CD14-positive monocyte (primary cell): ENCODE data around the gene USB1. TPM values are rescaled to one million over a fixed set of nuclear protein-coding genes. Genes with fewer than 3 reads are reported as not detected.

Experiments
- DNase-seq, 3 donors: peaks; one replicate each; pipeline ENCODE4 v3.0.0-alpha.2; 2011 to 2022
- H2AFZ ChIP-seq: 2 replicates; pipeline ENCODE4 v1.6.0; 2012; ENCODE audit warnings: mild to moderate bottlenecking, low read depth, low read length, inconsistent platforms; ENCODE audit not compliant: insufficient read depth, poor library complexity, severe bottlenecking
- H3K27ac ChIP-seq, 2 donors: 1 replicate in 1 of 2; 2 replicates in 1 of 2; pipeline ENCODE4 v1.5.1; 2012 to 2013; ENCODE audit warnings: low read length in 2 of 2, control low read depth in 1 of 2, inconsistent platforms in 1 of 2, low read depth in 1 of 2, mild to moderate bottlenecking in 1 of 2
- H3K27me3 ChIP-seq, 2 donors: one replicate each; pipeline versions ENCODE4 v1.6.0 to v1.6.1; 2011 to 2013; ENCODE audit warnings: low read length in 2 of 2; ENCODE audit not compliant: control insufficient read depth in 2 of 2, insufficient read depth in 2 of 2
- H3K36me3 ChIP-seq, 2 donors: replicated peaks in 1 of 2; 1 replicate in 1 of 2; 2 replicates in 1 of 2; pipeline versions ENCODE4 v1.5.1 to v1.6.1; 2012 to 2013; ENCODE audit warnings: low read length in 2 of 2, control low read depth in 1 of 2, inconsistent platforms in 1 of 2, mild to moderate bottlenecking in 1 of 2; ENCODE audit not compliant: insufficient read depth in 2 of 2, control insufficient read depth in 1 of 2
- H3K4me1 ChIP-seq, 2 donors: 1 replicate in 1 of 2; 2 replicates in 1 of 2; pipeline versions ENCODE4 v1.5.1 to v1.6.1; 2012 to 2013; ENCODE audit warnings: low read length in 2 of 2, control low read depth in 1 of 2, inconsistent platforms in 1 of 2, mild to moderate bottlenecking in 1 of 2, moderate library complexity in 1 of 2; ENCODE audit not compliant: insufficient read depth in 2 of 2, control insufficient read depth in 1 of 2
- H3K4me2 ChIP-seq: replicated peaks from 2 replicates; pipeline ENCODE3; 2012; ENCODE audit warnings: low read length, moderate library complexity, mild to moderate bottlenecking; ENCODE audit not compliant: poor library complexity, severe bottlenecking; ENCODE audit errors: extremely low read depth
- H3K4me3 ChIP-seq, 3 experiments: fragments of 200-600 bp in 1 of 3; sonication (generic) in 1 of 3; replicated peaks in 1 of 3; 1 replicate in 2 of 3; 2 replicates in 1 of 3; pipeline ENCODE4 v1.5.1; 2011 to 2013; ENCODE audit warnings: low read length in 3 of 3, mild to moderate bottlenecking in 3 of 3, control low read depth in 2 of 3, low read depth in 2 of 3, inconsistent platforms in 1 of 3, moderate library complexity in 1 of 3
- H3K79me2 ChIP-seq: 2 replicates; pipeline ENCODE4 v1.6.0; 2012; ENCODE audit warnings: mild to moderate bottlenecking, control low read depth, inconsistent platforms, low read length, moderate library complexity; ENCODE audit not compliant: insufficient read depth
- H3K9ac ChIP-seq: 2 replicates; pipeline ENCODE4 v1.6.0; 2017; ENCODE audit warnings: low read length, mild to moderate bottlenecking; ENCODE audit not compliant: insufficient read depth, poor library complexity, severe bottlenecking
- H3K9me3 ChIP-seq, 2 donors: replicated peaks in 1 of 2; 1 replicate in 1 of 2; 2 replicates in 1 of 2; pipeline versions ENCODE4 v1.5.1 to v1.6.1; 2012 to 2013; ENCODE audit warnings: low read length in 2 of 2, control low read depth in 1 of 2; ENCODE audit not compliant: control insufficient read depth in 1 of 2, insufficient read depth in 1 of 2
- H4K20me1 ChIP-seq: 2 replicates; pipeline ENCODE4 v1.6.0; 2012; ENCODE audit warnings: mild to moderate bottlenecking, low read length, control low read depth, moderate library complexity; ENCODE audit not compliant: insufficient read depth
- H3K27ac Mint-ChIP-seq, 7 donors: one replicate each; pipeline ENCODE4 v1.8.0; 2020; ENCODE audit warnings: mild to moderate bottlenecking in 7 of 7, mixed read lengths in 7 of 7, moderate library complexity in 6 of 7, inconsistent platforms in 2 of 7
- H3K27me3 Mint-ChIP-seq, 3 donors: one replicate each; pipeline ENCODE4 v1.8.0; 2021 to 2022; ENCODE audit warnings: low read depth in 3 of 3, mild to moderate bottlenecking in 3 of 3, mixed read lengths in 3 of 3, moderate library complexity in 3 of 3, inconsistent platforms in 1 of 3
- H3K36me3 Mint-ChIP-seq, 2 donors: one replicate each; pipeline ENCODE4 v1.8.0; 2020; ENCODE audit warnings: mixed read lengths in 2 of 2, inconsistent platforms in 1 of 2, mild to moderate bottlenecking in 1 of 2
- H3K4me1 Mint-ChIP-seq: one replicate; pipeline ENCODE4 v1.8.0; 2020; ENCODE audit warnings: mild to moderate bottlenecking, mixed read lengths
- H3K4me3 Mint-ChIP-seq, 2 donors: one replicate each; pipeline ENCODE4 v1.8.0; 2020; ENCODE audit warnings: mild to moderate bottlenecking in 2 of 2, mixed read lengths in 2 of 2, moderate library complexity in 1 of 2
- H3K9me3 Mint-ChIP-seq, 7 donors: one replicate each; pipeline ENCODE4 v1.8.0; 2020 to 2022; ENCODE audit warnings: mixed read lengths in 7 of 7, mild to moderate bottlenecking in 6 of 7, moderate library complexity in 6 of 7, inconsistent platforms in 2 of 7
- CTCF ChIP-seq: fragments of 200-600 bp; IDR thresholded peaks from one replicate; pipeline ENCODE4 v1.8.0; 2022; ENCODE audit warnings: antibody characterized with exemption, mild to moderate bottlenecking
- WGBS: methylation state at CpG from one replicate; pipeline ENCODE4 v1.1.5; 2013; ENCODE audit warnings: missing lambda C conversion rate; ENCODE audit not compliant: insufficient coverage; 5-methylcytosine and 5-hydroxymethylcytosine counted together
- intact Hi-C, 2 donors: fragments of 100-400 bp; cut with micrococcal nuclease; formaldehyde crosslinking; loops; one replicate each; pipeline versions ENCODE4 v1.15.0 to v1.15.1; 2023
- polyA plus RNA-seq, 3 donors: library from polyadenylated mRNA; depleted of rRNA in 1 of 3; unstranded in 2 of 3; stranded (reverse) in 1 of 3; fragments of 300-500 nt in 2 of 3; fragments of >200 nt in 1 of 3; fragmentation: Illumina TruSeq in 2 of 3; gene quantifications; 1 replicate in 2 of 3; 2 replicates in 1 of 3; pipeline ENCODE4 v1.2.3, GENCODE V29; 2012 to 2021

USB1 gene
- polyA plus RNA-seq, 3 donors = 25.7 to 55.7 (median 44.4) TPM

- H3K4me3 ChIP-seq = no peak overlapping the region
- Mint-ChIP-seq H3K9me3 (no peaks in the 10 kb centered on the region), H3K27me3 (peaks cover 0 to 7% (median 2%) of the 10 kb centered on the region in 3 donors), H3K4me3 (no peak overlapping the region), H3K27ac (no peak overlapping the region), H3K36me3 (no peaks in the 10 kb centered on the region), H3K4me1 (no peaks in the 10 kb centered on the region)
- no peaks in the 10 kb centered on the region for H3K36me3 ChIP-seq
- no peaks in the 10 kb centered on the region for H4K20me1 ChIP-seq
- H3K4me2 ChIP-seq = no peak overlapping the region
- no peaks in the 10 kb centered on the region for H3K27me3 ChIP-seq
- WGBS = 60% methylated on average over 1 of the region's 2 CpGs
- H3K79me2 ChIP-seq = no peaks in the 10 kb centered on the region
- DNase-seq = no peak
- no peak overlapping the region for H2AFZ ChIP-seq
- no peak overlapping the region for H3K9ac ChIP-seq
- no peak for TF ChIP-seq CTCF
- H3K9me3 ChIP-seq = no peaks in the 10 kb centered on the region
- no peaks in the 10 kb centered on the region for H3K4me1 ChIP-seq
- H3K27ac ChIP-seq = no peak overlapping the region
- intact Hi-C loops = no loop called here
Measured at GRCh38 chr16:57961538-57961937, 39.7 kb upstream of the USB1 start.

DNA sequence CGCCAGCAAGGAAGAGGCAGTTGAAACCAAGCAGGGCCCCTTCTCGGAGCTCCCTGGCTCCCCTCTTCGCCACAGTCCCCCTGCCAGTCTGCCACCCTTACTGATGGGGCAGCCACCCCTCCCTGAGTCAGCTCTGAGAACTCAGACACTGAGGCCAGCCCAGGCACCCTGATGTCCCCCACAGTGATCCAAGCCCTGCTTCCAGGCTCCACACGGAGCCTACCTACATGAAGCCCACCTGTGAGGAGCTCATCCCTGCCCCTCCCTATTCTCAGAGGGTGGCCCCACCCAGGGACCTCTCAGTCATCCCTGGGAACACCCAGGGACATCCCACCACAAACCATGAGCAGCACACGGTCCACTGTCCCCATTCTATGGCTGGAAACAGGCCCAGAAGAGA lies 39.2 kb upstream of the USB1 start:
- DNase-seq = no peak
- no peak overlapping the region for H3K4me3 ChIP-seq
- no peak overlapping the region for H3K4me3 Mint-ChIP-seq
- H3K27me3 Mint-ChIP-seq = peaks cover 0 to 7% (median 2%) of the 10 kb centered on the region in 3 donors
- H3K27ac Mint-ChIP-seq = no peak overlapping the region
- no peak for TF ChIP-seq CTCF
- no peak overlapping the region for H3K4me2 ChIP-seq
- no peak overlapping the region for H3K27ac ChIP-seq
- no peak overlapping the region for H3K9ac ChIP-seq
- no peaks in the 10 kb centered on the region for H3K9me3 Mint-ChIP-seq
- no peaks in the 10 kb centered on the region for H3K9me3 ChIP-seq
- no peaks in the 10 kb centered on the region for H3K4me1 ChIP-seq
- H4K20me1 ChIP-seq = no peaks in the 10 kb centered on the region
- H3K4me1 Mint-ChIP-seq = no peaks in the 10 kb centered on the region
- H3K27me3 ChIP-seq = no peaks in the 10 kb centered on the region
- no peaks in the 10 kb centered on the region for H3K36me3 Mint-ChIP-seq
- 85% methylated on average over 5 of the region's 5 CpGs for WGBS
- H2AFZ ChIP-seq = no peak overlapping the region
- no peaks in the 10 kb centered on the region for H3K79me2 ChIP-seq
- no peaks in the 10 kb centered on the region for H3K36me3 ChIP-seq
- intact Hi-C loops = no loop called here
